Osteocyte (in vitro differentiated cells): Measurements from ENCODE around the gene TSHB. TPM values are rescaled to one million over a fixed set of nuclear protein-coding genes. Genes with fewer than 3 reads are reported as not detected.

Source experiments
- DNase-seq: peaks from one replicate; pipeline ENCODE4 v3.0.0; 2021; ENCODE audit warnings: mixed read lengths; ENCODE audit not compliant: unreplicated experiment; ENCODE audit errors: extremely low spot score
- H3K27ac Mint-ChIP-seq: one replicate; pipeline ENCODE4 v1.8.0; 2021; ENCODE audit warnings: mild to moderate bottlenecking, mixed read lengths; ENCODE audit not compliant: unreplicated experiment
- H3K27me3 Mint-ChIP-seq: one replicate; pipeline ENCODE4 v1.8.0; 2021; ENCODE audit warnings: mixed read lengths; ENCODE audit not compliant: unreplicated experiment
- H3K36me3 Mint-ChIP-seq: one replicate; pipeline ENCODE4 v1.8.0; 2021; ENCODE audit warnings: mixed read lengths; ENCODE audit not compliant: unreplicated experiment
- H3K4me1 Mint-ChIP-seq: one replicate; pipeline ENCODE4 v1.8.0; 2021; ENCODE audit warnings: mixed read lengths; ENCODE audit not compliant: unreplicated experiment
- H3K4me3 Mint-ChIP-seq: one replicate; pipeline ENCODE4 v1.8.0; 2021; ENCODE audit warnings: mild to moderate bottlenecking, moderate library complexity, mixed read lengths; ENCODE audit not compliant: unreplicated experiment
- H3K9me3 Mint-ChIP-seq: one replicate; pipeline ENCODE4 v1.8.0; 2021; ENCODE audit warnings: mixed read lengths; ENCODE audit not compliant: unreplicated experiment
- CTCF ChIP-seq: fragments of 200-600 bp; sonication (generic); IDR thresholded peaks from 2 replicates; pipeline ENCODE4 v1.5.0; 2021; ENCODE audit warnings: antibody characterized with exemption, mild to moderate bottlenecking, moderate library complexity
- total RNA-seq: library from RNA; stranded (reverse); gene quantifications from 2 replicates; pipeline ENCODE4 v1.2.1, GENCODE V29; 2021

Gene TSHB
- total RNA-seq, 1 donor from 2014 or later = not detected

- Mint-ChIP-seq H3K4me3 (no peak overlapping the region), H3K4me1 (peaks cover 20% of the 10 kb centered on the region), H3K27me3 (peaks cover 9% of the 10 kb centered on the region), H3K9me3 (peaks cover 2% of the 10 kb centered on the region), H3K36me3 (no peaks in the 10 kb centered on the region), H3K27ac (no peak overlapping the region)
- DNase-seq = no peak
- no peak for TF ChIP-seq CTCF
These were observed 41.5 kb downstream of the TSHB start for GRCh38 chr1:115071012-115071664.

GRCh38 chr1:115073298-115074087, 43.9 kb downstream of the TSHB start:
- H3K27ac Mint-ChIP-seq = no peak overlapping the region
- no peak for TF ChIP-seq CTCF

GRCh38 chr1:115074839-115075534, 45.4 kb downstream of the TSHB start:
- H3K36me3 Mint-ChIP-seq = no peaks in the 10 kb centered on the region
- no peak for TF ChIP-seq CTCF
- H3K4me1 Mint-ChIP-seq = peaks cover 11% of the 10 kb centered on the region
- H3K27me3 Mint-ChIP-seq = peaks cover 10% of the 10 kb centered on the region
- DNase-seq = no peak
- H3K4me3 Mint-ChIP-seq = no peak overlapping the region
- no peaks in the 10 kb centered on the region for H3K9me3 Mint-ChIP-seq
- H3K27ac Mint-ChIP-seq = no peak overlapping the region

More at GRCh38 chr1:115073298-115074087, 43.9 kb downstream of the TSHB start:
- no peak overlapping the region for H3K4me3 Mint-ChIP-seq
- no peaks in the 10 kb centered on the region for H3K36me3 Mint-ChIP-seq
- no peaks in the 10 kb centered on the region for H3K9me3 Mint-ChIP-seq
- peaks cover 10% of the 10 kb centered on the region for H3K27me3 Mint-ChIP-seq
- no peak for DNase-seq
- H3K4me1 Mint-ChIP-seq = peaks cover 13% of the 10 kb centered on the region

- no peak for DNase-seq
- Mint-ChIP-seq H3K9me3 (no peaks in the 10 kb centered on the region), H3K4me1 (peaks cover 11% of the 10 kb centered on the region), H3K36me3 (no peaks in the 10 kb centered on the region), H3K27me3 (peaks cover 10% of the 10 kb centered on the region), H3K27ac (no peak overlapping the region), H3K4me3 (no peak overlapping the region)
- no peak for TF ChIP-seq CTCF
These were observed 46.8 kb downstream of the TSHB start for GRCh38 chr1:115076384-115076915.
